Testis (tissue), 2 donors: Measurements from ENCODE around the gene SPRING1.

Source experiments
- CTCF ChIP-seq, 3 experiments: fragments of 450-650 bp in 2 of 3; fragments of 200-600 bp in 1 of 3; sonication (generic) in 1 of 3; IDR thresholded peaks; one replicate each; pipeline ENCODE4 v1.5.1; 2016 to 2019; ENCODE audit warnings: antibody characterized with exemption in 3 of 3, mild to moderate bottlenecking in 2 of 3, moderate library complexity in 1 of 3
- POLR2A ChIP-seq: fragments of 450-650 bp; IDR thresholded peaks from one replicate; pipeline ENCODE4 v1.6.1; 2017; ENCODE audit warnings: antibody characterized with exemption, mild to moderate bottlenecking, moderate library complexity

- TF ChIP-seq CTCF (IDR thresholded peaks at IDR 0.05): no peak
- no peak for TF ChIP-seq POLR2A
Measured at GRCh38 chr12:116717466-116718437, 20.1 kb downstream of the SPRING1 start.
